ENCODE results near the gene SMARCC2. TPM values are rescaled to one million over a fixed set of nuclear protein-coding genes. Genes with fewer than 3 reads are reported as not detected.

The SMARCC2 gene
- total and polyA plus RNA-seq, 2 of the 13 experiments (the other 11 are each of a cell fraction or from before 2014, with no cell fraction given) = 21.3 to 24.1 TPM

DNA sequence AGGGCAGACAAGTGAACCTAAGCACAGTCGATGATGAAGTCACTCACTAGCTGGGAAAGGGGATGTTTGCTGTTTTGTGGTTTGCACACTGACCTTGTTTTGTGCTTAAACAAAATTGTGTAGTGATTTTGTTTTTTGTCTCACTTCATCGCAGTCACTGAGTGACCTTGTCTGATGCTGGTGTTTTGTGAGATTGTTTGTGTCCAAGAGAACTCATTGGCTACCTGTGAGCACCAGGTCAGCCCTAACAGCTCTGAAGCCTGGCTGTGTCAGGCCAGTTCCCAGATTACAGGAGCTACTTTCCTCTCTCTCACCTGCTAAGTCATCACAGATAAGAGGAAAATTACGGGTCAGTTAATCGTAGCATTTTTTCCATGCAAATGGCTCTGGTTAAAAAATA is 65.2 kb downstream of the SMARCC2 start:
- TF ChIP-seq FOXP1 (IDR thresholded peaks at IDR 0.05) = no peak
- TF ChIP-seq FOXP1 (CRISPR knock-in tag; IDR thresholded peaks at IDR 0.05) = peak; percentile 24; the same call in 1 of the 2 replicates
- peak; percentile 29; the same call in 1 of the 2 replicates for TF ChIP-seq HMG20A (CRISPR knock-in tag; IDR thresholded peaks at IDR 0.05; ENCODE audit: borderline replicate concordance)
- TF ChIP-seq SRF (IDR thresholded peaks at IDR 0.05; ENCODE audit: low read depth, low read length) = no peak
- TF ChIP-seq, protein P1, sequence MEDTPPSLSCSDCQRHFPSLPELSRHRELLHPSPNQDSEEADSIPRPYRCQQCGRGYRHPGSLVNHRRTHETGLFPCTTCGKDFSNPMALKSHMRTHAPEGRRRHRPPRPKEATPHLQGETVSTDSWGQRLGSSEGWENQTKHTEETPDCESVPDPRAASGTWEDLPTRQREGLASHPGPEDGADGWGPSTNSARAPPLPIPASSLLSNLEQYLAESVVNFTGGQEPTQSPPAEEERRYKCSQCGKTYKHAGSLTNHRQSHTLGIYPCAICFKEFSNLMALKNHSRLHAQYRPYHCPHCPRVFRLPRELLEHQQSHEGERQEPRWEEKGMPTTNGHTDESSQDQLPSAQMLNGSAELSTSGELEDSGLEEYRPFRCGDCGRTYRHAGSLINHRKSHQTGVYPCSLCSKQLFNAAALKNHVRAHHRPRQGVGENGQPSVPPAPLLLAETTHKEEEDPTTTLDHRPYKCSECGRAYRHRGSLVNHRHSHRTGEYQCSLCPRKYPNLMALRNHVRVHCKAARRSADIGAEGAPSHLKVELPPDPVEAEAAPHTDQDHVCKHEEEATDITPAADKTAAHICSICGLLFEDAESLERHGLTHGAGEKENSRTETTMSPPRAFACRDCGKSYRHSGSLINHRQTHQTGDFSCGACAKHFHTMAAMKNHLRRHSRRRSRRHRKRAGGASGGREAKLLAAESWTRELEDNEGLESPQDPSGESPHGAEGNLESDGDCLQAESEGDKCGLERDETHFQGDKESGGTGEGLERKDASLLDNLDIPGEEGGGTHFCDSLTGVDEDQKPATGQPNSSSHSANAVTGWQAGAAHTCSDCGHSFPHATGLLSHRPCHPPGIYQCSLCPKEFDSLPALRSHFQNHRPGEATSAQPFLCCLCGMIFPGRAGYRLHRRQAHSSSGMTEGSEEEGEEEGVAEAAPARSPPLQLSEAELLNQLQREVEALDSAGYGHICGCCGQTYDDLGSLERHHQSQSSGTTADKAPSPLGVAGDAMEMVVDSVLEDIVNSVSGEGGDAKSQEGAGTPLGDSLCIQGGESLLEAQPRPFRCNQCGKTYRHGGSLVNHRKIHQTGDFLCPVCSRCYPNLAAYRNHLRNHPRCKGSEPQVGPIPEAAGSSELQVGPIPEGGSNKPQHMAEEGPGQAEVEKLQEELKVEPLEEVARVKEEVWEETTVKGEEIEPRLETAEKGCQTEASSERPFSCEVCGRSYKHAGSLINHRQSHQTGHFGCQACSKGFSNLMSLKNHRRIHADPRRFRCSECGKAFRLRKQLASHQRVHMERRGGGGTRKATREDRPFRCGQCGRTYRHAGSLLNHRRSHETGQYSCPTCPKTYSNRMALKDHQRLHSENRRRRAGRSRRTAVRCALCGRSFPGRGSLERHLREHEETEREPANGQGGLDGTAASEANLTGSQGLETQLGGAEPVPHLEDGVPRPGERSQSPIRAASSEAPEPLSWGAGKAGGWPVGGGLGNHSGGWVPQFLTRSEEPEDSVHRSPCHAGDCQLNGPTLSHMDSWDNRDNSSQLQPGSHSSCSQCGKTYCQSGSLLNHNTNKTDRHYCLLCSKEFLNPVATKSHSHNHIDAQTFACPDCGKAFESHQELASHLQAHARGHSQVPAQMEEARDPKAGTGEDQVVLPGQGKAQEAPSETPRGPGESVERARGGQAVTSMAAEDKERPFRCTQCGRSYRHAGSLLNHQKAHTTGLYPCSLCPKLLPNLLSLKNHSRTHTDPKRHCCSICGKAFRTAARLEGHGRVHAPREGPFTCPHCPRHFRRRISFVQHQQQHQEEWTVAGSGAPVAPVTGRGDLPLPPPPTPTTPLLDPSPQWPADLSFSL (CRISPR knock-in tag; IDR thresholded peaks at IDR 0.05) = peak; percentile 87
- TF ChIP-seq, protein P2, sequence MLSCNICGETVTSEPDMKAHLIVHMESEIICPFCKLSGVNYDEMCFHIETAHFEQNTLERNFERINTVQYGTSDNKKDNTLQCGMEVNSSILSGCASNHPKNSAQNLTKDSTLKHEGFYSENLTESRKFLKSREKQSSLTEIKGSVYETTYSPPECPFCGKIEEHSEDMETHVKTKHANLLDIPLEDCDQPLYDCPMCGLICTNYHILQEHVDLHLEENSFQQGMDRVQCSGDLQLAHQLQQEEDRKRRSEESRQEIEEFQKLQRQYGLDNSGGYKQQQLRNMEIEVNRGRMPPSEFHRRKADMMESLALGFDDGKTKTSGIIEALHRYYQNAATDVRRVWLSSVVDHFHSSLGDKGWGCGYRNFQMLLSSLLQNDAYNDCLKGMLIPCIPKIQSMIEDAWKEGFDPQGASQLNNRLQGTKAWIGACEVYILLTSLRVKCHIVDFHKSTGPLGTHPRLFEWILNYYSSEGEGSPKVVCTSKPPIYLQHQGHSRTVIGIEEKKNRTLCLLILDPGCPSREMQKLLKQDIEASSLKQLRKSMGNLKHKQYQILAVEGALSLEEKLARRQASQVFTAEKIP (CRISPR knock-in tag; IDR thresholded peaks at IDR 0.05; ENCODE audit: borderline replicate concordance) = no peak
- TF ChIP-seq, protein P3, sequence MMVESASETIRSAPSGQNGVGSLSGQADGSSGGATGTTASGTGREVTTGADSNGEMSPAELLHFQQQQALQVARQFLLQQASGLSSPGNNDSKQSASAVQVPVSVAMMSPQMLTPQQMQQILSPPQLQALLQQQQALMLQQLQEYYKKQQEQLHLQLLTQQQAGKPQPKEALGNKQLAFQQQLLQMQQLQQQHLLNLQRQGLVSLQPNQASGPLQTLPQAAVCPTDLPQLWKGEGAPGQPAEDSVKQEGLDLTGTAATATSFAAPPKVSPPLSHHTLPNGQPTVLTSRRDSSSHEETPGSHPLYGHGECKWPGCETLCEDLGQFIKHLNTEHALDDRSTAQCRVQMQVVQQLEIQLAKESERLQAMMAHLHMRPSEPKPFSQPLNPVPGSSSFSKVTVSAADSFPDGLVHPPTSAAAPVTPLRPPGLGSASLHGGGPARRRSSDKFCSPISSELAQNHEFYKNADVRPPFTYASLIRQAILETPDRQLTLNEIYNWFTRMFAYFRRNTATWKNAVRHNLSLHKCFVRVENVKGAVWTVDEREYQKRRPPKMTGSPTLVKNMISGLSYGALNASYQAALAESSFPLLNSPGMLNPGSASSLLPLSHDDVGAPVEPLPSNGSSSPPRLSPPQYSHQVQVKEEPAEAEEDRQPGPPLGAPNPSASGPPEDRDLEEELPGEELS (CRISPR knock-in tag; IDR thresholded peaks at IDR 0.05) = peak; percentile 15; the same call in 1 of the 2 replicates
- ChIA-PET CTCF (ENCODE audit: low intra/inter-chr PET ratio, low total read pairs) (no interaction called here), POLR2A (interaction anchor here (1.2 to 1.5 kb wide), 3 partner anchors 34 to 66 kb away, joined by 4 to 8 read pairs (median 6); partner anchors contain the start of genes MYL6 and SMARCC2)
- DNase-seq (ENCODE audit: low spot score) (peak; percentile 43), FAIRE-seq (no peak), ATAC-seq (no peak)
- in situ Hi-C loops (cut with HindIII; ENCODE audit: extremely low pct_ligation_motif_present, low pct_unique_long_range_greater_than_20kb) = loop anchor here (5.0 kb wide), 1 partner anchor 33 kb away; the partner anchor contains the start of gene MYL6
- Histone ChIP-seq H3K79me2 (ENCODE audit: insufficient read depth, low read length) (peaks cover 14% of the 10 kb centered on the region), H3K9ac (ENCODE audit: insufficient read depth, low read depth, low read length) (no peak overlapping the region), H3K36me3 (replicated peaks in 1 of 2; ENCODE audit: control insufficient read depth in 1 of 2, insufficient read depth in 2 of 2, low read length in 2 of 2) (0 out of 5 replicates have a peak, but pooled peaks cover 0 to 4% of the 10 kb centered on the region in 2 experiments), H3K4me2 (ENCODE audit: low read depth, low read length) (no peak overlapping the region), H3K27me3 (ENCODE audit: control insufficient read depth in 1 of 2, insufficient read depth in 2 of 2, low read length in 2 of 2) (no peaks in the 10 kb centered on the region), H3K4me3 (replicated peaks in 1 of 3; ENCODE audit: insufficient read depth in 1 of 3, low read depth in 2 of 3, low read length in 3 of 3) (no peak overlapping the region), H4K20me1 (ENCODE audit: insufficient read depth, low read length) (no peaks in the 10 kb centered on the region), H3K9me3 (ENCODE audit: low read length) (no peaks in the 10 kb centered on the region), H2AFZ (ENCODE audit: low read length) (no peak overlapping the region), H3K4me1 (ENCODE audit: insufficient read depth, low read length) (peaks cover 84% of the 10 kb centered on the region), H3K27ac (ENCODE audit: extremely low read length, insufficient read depth, low read length) (peak overlapping the region; percentile 43)
- 49% methylated on average over 4 of the region's 4 CpGs for WGBS (ENCODE audit: low lambda C conversion rate)
- intact Hi-C loops (cut with micrococcal nuclease; ENCODE audit: unreplicated experiment) = no loop called here
- BruUV-seq (replicated peaks) = no TSS peak
